ENCODE data around the gene NEB. TPM values are rescaled to one million over a fixed set of nuclear protein-coding genes. Genes with fewer than 3 reads are reported as not detected.
A peak's percentile ranks its signal among the peaks of the same experiment; 100 is the strongest.

The NEB gene
- total and polyA plus RNA-seq, 2 of the 13 experiments (the other 11 are each of a cell fraction or from before 2014, with no cell fraction given): 0.21 to 0.24 TPM

- TF ChIP-seq CREB1 (IDR thresholded peaks at IDR 0.05): no peak
- peak; percentile 53; the same call in 1 of the 2 replicates for TF ChIP-seq CREB1 (CRISPR knock-in tag; IDR thresholded peaks at IDR 0.05)
- TF ChIP-seq ZSCAN21 (CRISPR knock-in tag; IDR thresholded peaks at IDR 0.05; ENCODE audit: borderline replicate concordance): 0 out of 2 replicates have a peak, but pooled peaks have one; percentile 45
- peak; percentile 33; the same call in 1 of the 2 replicates for TF ChIP-seq HNF4G (IDR thresholded peaks at IDR 0.05; ENCODE audit: borderline replicate concordance, low read depth, low read length)
- no peak for TF ChIP-seq HNF4G (CRISPR knock-in tag; IDR thresholded peaks at IDR 0.05; ENCODE audit: borderline replicate concordance, low read depth)
- TF ChIP-seq ZMYM3 (CRISPR knock-in tag; IDR thresholded peaks at IDR 0.05): no peak
- no peak for TF ChIP-seq ZNF557 (CRISPR knock-in tag; IDR thresholded peaks at IDR 0.05)
- TF ChIP-seq TIGD3 (CRISPR knock-in tag; IDR thresholded peaks at IDR 0.05; ENCODE audit: borderline replicate concordance): no peak
- no peak for TF ChIP-seq MED8 (CRISPR knock-in tag; IDR thresholded peaks at IDR 0.05; ENCODE audit: insufficient replicate concordance)
- TF ChIP-seq AHR (CRISPR knock-in tag; IDR thresholded peaks at IDR 0.05): no peak
- TF ChIP-seq ZNF574 (CRISPR knock-in tag; IDR thresholded peaks at IDR 0.05): peak; percentile 38; the same call in 1 of the 2 replicates
- TF ChIP-seq HDAC2 (CRISPR knock-in tag; IDR thresholded peaks at IDR 0.05): peak; percentile 34; the same call in 1 of the 2 replicates
- no peak for TF ChIP-seq ZBTB21 (CRISPR knock-in tag; IDR thresholded peaks at IDR 0.05)
- TF ChIP-seq NRL (CRISPR knock-in tag; IDR thresholded peaks at IDR 0.05; ENCODE audit: borderline replicate concordance): no peak
- no peak for TF ChIP-seq ZNF883 (CRISPR knock-in tag; IDR thresholded peaks at IDR 0.05; ENCODE audit: not compliant biosample characterization)
- no peak for TF ChIP-seq MAZ (IDR thresholded peaks at IDR 0.05; ENCODE audit: borderline replicate concordance, low read depth, low read length)
- TF ChIP-seq MAZ (CRISPR knock-in tag; IDR thresholded peaks at IDR 0.05; ENCODE audit: low read depth): no peak
- no peak for TF ChIP-seq HMGA1 (CRISPR knock-in tag; conservative IDR thresholded peaks at IDR 0.05)
- no peak for TF ChIP-seq ZNF703 (CRISPR knock-in tag; IDR thresholded peaks at IDR 0.05; ENCODE audit: borderline replicate concordance)
- no peak for TF ChIP-seq ZNF235 (CRISPR knock-in tag; IDR thresholded peaks at IDR 0.05; ENCODE audit: borderline replicate concordance)
- TF ChIP-seq ZFP82 (CRISPR knock-in tag; IDR thresholded peaks at IDR 0.05; ENCODE audit: borderline replicate concordance): peak; percentile 58; the same call in 1 of the 2 replicates
- TF ChIP-seq ZNF775 (CRISPR knock-in tag; IDR thresholded peaks at IDR 0.05; ENCODE audit: borderline replicate concordance): no peak
- TF ChIP-seq FOXA1 (IDR thresholded peaks at IDR 0.05): no peak
- peak; percentile 52; the same call in 1 of the 2 replicates for TF ChIP-seq FOXA1 (CRISPR knock-in tag; IDR thresholded peaks at IDR 0.05)
- 0 out of 2 replicates have a peak, but pooled peaks have one; percentile 70 for TF ChIP-seq ZBTB39 (CRISPR knock-in tag; IDR thresholded peaks at IDR 0.05)
Observed at GRCh38 chr2:151638191-151638933, 95.9 kb downstream of the NEB start (continued).
